Panc1 (cell line): ENCODE data around the gene GRIFIN. TPM values are rescaled to one million over a fixed set of nuclear protein-coding genes. Genes with fewer than 3 reads are reported as not detected.

Source experiments
- ATAC-seq: fragments of 200-7000 bp; cut with Tn5 transposase; 2 replicates; pipeline ENCODE4 v1.9.1; 2020; ENCODE audit warnings: mild to moderate bottlenecking, moderate library complexity
- BruUV-seq: library from RNA; stranded (reverse); fragments of 400-500 nt; replicated peaks from 2 replicates; lab custom pipeline; 2021; lab: Mats Ljungman, UMichigan
- CTCF ChIA-PET: fragments of 300-600 bp; sonication (Branson Sonifier 250); formaldehyde crosslinking; loops from one replicate; lab custom pipeline; 2022; ENCODE audit warnings: antibody characterized with exemption; lab: Charles Lee
- POLR2A ChIA-PET: fragments of 300-600 bp; sonication (Branson Sonifier 250); formaldehyde crosslinking; loops from one replicate; lab custom pipeline; 2022; ENCODE audit warnings: antibody characterized with exemption; lab: Charles Lee
- DNase-seq: peaks from one replicate; pipeline ENCODE4 v3.0.0-alpha.2; 2010; ENCODE audit warnings: low read depth, low spot score
- H3K27ac ChIP-seq: 2 replicates; pipeline ENCODE4 v1.5.1; 2011; ENCODE audit warnings: mild to moderate bottlenecking, low read length, inconsistent platforms
- H3K27me3 ChIP-seq: fragments of 200-500 bp; sonication (Bioruptor generic); 2 replicates; pipeline ENCODE4 v1.6.0; 2014; ENCODE audit warnings: low read length, inconsistent platforms; ENCODE audit not compliant: control insufficient read depth, insufficient read depth
- H3K36me3 ChIP-seq: fragments of 200-500 bp; sonication (Bioruptor generic); 2 replicates; pipeline ENCODE4 v1.5.1; 2014; ENCODE audit warnings: inconsistent platforms, mild to moderate bottlenecking, low read length, moderate library complexity; ENCODE audit not compliant: control insufficient read depth, insufficient read depth
- H3K4me1 ChIP-seq: 2 replicates; pipeline ENCODE4 v1.5.1; 2011; ENCODE audit warnings: inconsistent platforms, mild to moderate bottlenecking, low read length, moderate library complexity; ENCODE audit not compliant: control insufficient read depth, insufficient read depth
- H3K4me3 ChIP-seq, 2 experiments: 2 replicates each; pipeline ENCODE4 v1.5.1; 2011 to 2012; ENCODE audit warnings: low read depth in 2 of 2, low read length in 2 of 2, mild to moderate bottlenecking in 2 of 2, inconsistent platforms in 1 of 2, moderate library complexity in 1 of 2
- H3K9me3 ChIP-seq: fragments of 200-500 bp; sonication (Bioruptor generic); 2 replicates; pipeline ENCODE4 v1.5.1; 2014; ENCODE audit warnings: low read depth, mild to moderate bottlenecking, inconsistent platforms, low read length, moderate library complexity; ENCODE audit not compliant: control insufficient read depth, insufficient read depth
- POLR2AphosphoS5 ChIP-seq: IDR thresholded peaks from 2 replicates; pipeline ENCODE4 v1.6.1; 2012; ENCODE audit warnings: mild to moderate bottlenecking, low read depth, low read length, moderate library complexity
- SIN3A ChIP-seq: IDR thresholded peaks from 2 replicates; pipeline ENCODE4 v1.6.1; 2012; ENCODE audit warnings: low read depth, mild to moderate bottlenecking, low read length, moderate library complexity, borderline replicate concordance; ENCODE audit not compliant: insufficient read depth
- TCF7L2 ChIP-seq: IDR thresholded peaks from 2 replicates; pipeline ENCODE4 v1.6.1; 2011; ENCODE audit warnings: mild to moderate bottlenecking, low read depth, low read length, inconsistent platforms
- in situ Hi-C: cut with HindIII; loops from 2 replicates; pipeline ENCODE4 v1.10.0; 2016; ENCODE audit warnings: low sequenced_read_pairs, low pct_unique_long_range_greater_than_20kb
- intact Hi-C: fragments of 100-400 bp; cut with micrococcal nuclease; formaldehyde crosslinking; loops from one replicate; pipeline ENCODE4 v1.10.0; 2022; ENCODE audit not compliant: unreplicated experiment
- total RNA-seq: library from RNA; stranded (reverse); gene quantifications from one replicate; pipeline ENCODE4 v1.2.1, GENCODE V29; 2021; ENCODE audit not compliant: unreplicated experiment
- TF ChIP-seq, protein P1 (sequence below), 2 experiments: IDR thresholded peaks; 2 replicates each; pipeline ENCODE4 v1.6.1; 2011 to 2012; ENCODE audit warnings: low read depth in 2 of 2, control low read depth in 1 of 2, low read length in 1 of 2, mild to moderate bottlenecking in 1 of 2, moderate library complexity in 1 of 2; ENCODE audit not compliant: insufficient read depth in 1 of 2
- TF ChIP-seq, protein P2 (sequence below): fragments of 450-650 bp; IDR thresholded peaks from 2 replicates; pipeline ENCODE4 v1.5.1; 2017; ENCODE audit warnings: mild to moderate bottlenecking

Gene GRIFIN
- total RNA-seq, 1 experiment from 2014 or later: not detected

GRCh38 chr7:2495418-2496299 is 19.5 kb upstream of the GRIFIN start:
- in situ Hi-C loops: no loop called here
- DNase-seq (no peak), ATAC-seq (no peak)
- intact Hi-C loops: no loop called here
- Histone ChIP-seq H3K27me3 (no peaks in the 10 kb centered on the region), H3K9me3 (no peaks in the 10 kb centered on the region), H3K27ac (no peak overlapping the region), H3K4me3 (no peak overlapping the region), H3K36me3 (no peaks in the 10 kb centered on the region), H3K4me1 (peaks cover 20% of the 10 kb centered on the region)
- POLR2A ChIA-PET: interaction anchor here (0.7 kb wide), 1 partner anchor 972 kb away, joined by 10 read pairs; no protein-coding TSS in a partner anchor
- no peak for TF ChIP-seq TCF7L2
- TF ChIP-seq, protein P1, sequence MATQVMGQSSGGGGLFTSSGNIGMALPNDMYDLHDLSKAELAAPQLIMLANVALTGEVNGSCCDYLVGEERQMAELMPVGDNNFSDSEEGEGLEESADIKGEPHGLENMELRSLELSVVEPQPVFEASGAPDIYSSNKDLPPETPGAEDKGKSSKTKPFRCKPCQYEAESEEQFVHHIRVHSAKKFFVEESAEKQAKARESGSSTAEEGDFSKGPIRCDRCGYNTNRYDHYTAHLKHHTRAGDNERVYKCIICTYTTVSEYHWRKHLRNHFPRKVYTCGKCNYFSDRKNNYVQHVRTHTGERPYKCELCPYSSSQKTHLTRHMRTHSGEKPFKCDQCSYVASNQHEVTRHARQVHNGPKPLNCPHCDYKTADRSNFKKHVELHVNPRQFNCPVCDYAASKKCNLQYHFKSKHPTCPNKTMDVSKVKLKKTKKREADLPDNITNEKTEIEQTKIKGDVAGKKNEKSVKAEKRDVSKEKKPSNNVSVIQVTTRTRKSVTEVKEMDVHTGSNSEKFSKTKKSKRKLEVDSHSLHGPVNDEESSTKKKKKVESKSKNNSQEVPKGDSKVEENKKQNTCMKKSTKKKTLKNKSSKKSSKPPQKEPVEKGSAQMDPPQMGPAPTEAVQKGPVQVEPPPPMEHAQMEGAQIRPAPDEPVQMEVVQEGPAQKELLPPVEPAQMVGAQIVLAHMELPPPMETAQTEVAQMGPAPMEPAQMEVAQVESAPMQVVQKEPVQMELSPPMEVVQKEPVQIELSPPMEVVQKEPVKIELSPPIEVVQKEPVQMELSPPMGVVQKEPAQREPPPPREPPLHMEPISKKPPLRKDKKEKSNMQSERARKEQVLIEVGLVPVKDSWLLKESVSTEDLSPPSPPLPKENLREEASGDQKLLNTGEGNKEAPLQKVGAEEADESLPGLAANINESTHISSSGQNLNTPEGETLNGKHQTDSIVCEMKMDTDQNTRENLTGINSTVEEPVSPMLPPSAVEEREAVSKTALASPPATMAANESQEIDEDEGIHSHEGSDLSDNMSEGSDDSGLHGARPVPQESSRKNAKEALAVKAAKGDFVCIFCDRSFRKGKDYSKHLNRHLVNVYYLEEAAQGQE (IDR thresholded peaks at IDR 0.05; ENCODE audit: insufficient read depth in 1 of 2, low read depth in 2 of 2, low read length in 1 of 2): no peak
- TF ChIP-seq POLR2AphosphoS5: no peak
- TF ChIP-seq SIN3A: no peak
- TF ChIP-seq, protein P2, sequence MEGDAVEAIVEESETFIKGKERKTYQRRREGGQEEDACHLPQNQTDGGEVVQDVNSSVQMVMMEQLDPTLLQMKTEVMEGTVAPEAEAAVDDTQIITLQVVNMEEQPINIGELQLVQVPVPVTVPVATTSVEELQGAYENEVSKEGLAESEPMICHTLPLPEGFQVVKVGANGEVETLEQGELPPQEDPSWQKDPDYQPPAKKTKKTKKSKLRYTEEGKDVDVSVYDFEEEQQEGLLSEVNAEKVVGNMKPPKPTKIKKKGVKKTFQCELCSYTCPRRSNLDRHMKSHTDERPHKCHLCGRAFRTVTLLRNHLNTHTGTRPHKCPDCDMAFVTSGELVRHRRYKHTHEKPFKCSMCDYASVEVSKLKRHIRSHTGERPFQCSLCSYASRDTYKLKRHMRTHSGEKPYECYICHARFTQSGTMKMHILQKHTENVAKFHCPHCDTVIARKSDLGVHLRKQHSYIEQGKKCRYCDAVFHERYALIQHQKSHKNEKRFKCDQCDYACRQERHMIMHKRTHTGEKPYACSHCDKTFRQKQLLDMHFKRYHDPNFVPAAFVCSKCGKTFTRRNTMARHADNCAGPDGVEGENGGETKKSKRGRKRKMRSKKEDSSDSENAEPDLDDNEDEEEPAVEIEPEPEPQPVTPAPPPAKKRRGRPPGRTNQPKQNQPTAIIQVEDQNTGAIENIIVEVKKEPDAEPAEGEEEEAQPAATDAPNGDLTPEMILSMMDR: no peak
- CTCF ChIA-PET: no interaction called here
- no TSS peak for BruUV-seq

DNA sequence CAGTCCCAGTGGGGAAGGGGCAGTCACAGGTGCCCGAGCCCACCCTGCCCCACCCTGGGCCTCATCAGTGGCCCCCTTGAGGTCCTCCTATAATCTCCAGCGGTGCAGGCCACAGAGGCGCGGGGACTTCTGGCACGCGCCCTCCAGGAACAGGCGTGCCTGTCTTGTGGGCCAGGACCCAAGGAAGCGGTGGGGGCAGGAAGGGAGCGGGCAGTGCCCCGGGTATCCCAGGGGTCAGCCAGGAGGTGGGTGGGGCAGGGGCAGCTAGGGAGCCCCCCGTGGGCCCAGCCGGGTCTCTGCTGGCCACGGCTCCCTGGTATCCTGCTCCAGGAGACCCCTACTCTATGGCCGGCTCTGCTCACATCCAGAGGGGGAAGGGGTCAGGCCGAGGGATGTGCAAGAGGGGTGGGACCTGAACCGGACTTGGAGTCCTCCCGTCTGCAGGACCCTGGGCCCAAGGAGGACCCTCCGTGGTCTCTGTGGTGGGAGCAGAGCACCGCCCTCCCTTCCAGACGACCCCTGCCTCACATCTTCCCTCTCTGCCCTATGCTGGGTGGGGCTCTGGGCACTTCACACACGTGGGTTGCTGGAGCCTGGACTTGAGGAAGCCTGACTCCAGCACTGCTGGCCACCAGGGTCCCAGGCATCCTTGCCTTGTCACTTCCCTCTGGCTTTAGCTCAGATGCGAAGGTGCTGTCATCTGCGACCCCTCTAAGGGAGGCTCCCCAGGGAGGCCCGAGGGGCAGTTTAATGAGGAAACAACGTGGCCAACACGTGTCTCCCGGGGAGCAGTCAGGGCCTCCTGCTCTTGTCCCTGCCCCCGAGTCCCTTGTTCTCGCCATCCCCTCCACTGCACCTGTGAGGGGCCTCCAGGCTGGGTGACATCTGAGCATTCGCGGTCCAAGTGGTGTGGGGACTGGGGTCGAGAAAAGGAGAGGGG is 18.3 kb upstream of the GRIFIN start:
- POLR2A ChIA-PET: interaction anchor here (0.7 kb wide), 1 partner anchor 973 kb away, joined by 10 read pairs; no protein-coding TSS in a partner anchor
- BruUV-seq: no TSS peak
- DNase-seq: no peak
- no peak for ATAC-seq
- in situ Hi-C loops (no loop called here), intact Hi-C loops (no loop called here)
- H3K4me3 ChIP-seq: no peak overlapping the region
- H3K27ac ChIP-seq: no peak overlapping the region
- H3K36me3 ChIP-seq: no peaks in the 10 kb centered on the region
- no peak for TF ChIP-seq SIN3A
- TF ChIP-seq, protein P2: no peak
- no peak for TF ChIP-seq POLR2AphosphoS5
- TF ChIP-seq TCF7L2: no peak
- TF ChIP-seq, protein P1 (IDR thresholded peaks at IDR 0.05; ENCODE audit: insufficient read depth in 1 of 2, low read depth in 2 of 2, low read length in 1 of 2): no peak
- no peaks in the 10 kb centered on the region for H3K9me3 ChIP-seq
- CTCF ChIA-PET: no interaction called here
- no peaks in the 10 kb centered on the region for H3K27me3 ChIP-seq
- peaks cover 20% of the 10 kb centered on the region for H3K4me1 ChIP-seq
